T-helper 1 cell (primary cell): ENCODE data around the gene ANKRD65.
"Not testable (repeated sequence)": the region's sequence is repeated elsewhere in the genome, so short reads cannot be mapped to it uniquely, and the experiment has no call there.

Source experiments
- DNase-seq, 5 donors: peaks; one replicate each; pipeline ENCODE4 v3.0.0-alpha.2; 2012 to 2020

Gene ANKRD65

GRCh38 chr1:1393428-1393827 lies 27.6 kb downstream of the ANKRD65 start:
- no peak for DNase-seq

GRCh38 chr1:1393014-1393413 lies 28.1 kb downstream of the ANKRD65 start:
- DNase-seq = no peak

GRCh38 chr1:1391225-1391624 lies 29.9 kb downstream of the ANKRD65 start:
- DNase-seq = no peak

GRCh38 chr1:1390675-1391074 lies 30.4 kb downstream of the ANKRD65 start:
- no peak for DNase-seq

- DNase-seq = no peak
Measured at GRCh38 chr1:1388078-1388472, 33.0 kb downstream of the ANKRD65 start.

- DNase-seq = no peak
Measured at GRCh38 chr1:1387098-1388077, 33.7 kb downstream of the ANKRD65 start.

GRCh38 chr1:1385931-1386330 lies 35.1 kb downstream of the ANKRD65 start:
- no peak for DNase-seq

- not testable (repeated sequence) for DNase-seq
Measured at GRCh38 chr1:1385339-1385738, 35.7 kb downstream of the ANKRD65 start.

- no peak for DNase-seq
Measured at GRCh38 chr1:1381294-1381693, 39.8 kb downstream of the ANKRD65 start.

- no peak for DNase-seq
Measured at GRCh38 chr1:1380860-1381259, 40.2 kb downstream of the ANKRD65 start.

- DNase-seq = no peak
Measured at GRCh38 chr1:1377540-1378205, 43.4 kb downstream of the ANKRD65 start.

- DNase-seq = no peak
Measured at GRCh38 chr1:1376551-1377226, 44.4 kb downstream of the ANKRD65 start.

GRCh38 chr1:1374929-1375662 lies 46.0 kb downstream of the ANKRD65 start, which contains the start of gene AURKAIP1:
Gene AURKAIP1 (minus strand): TSS chr1:1375207. CDS start chr1:1374756, 451 bp downstream.
- peak; percentile 91 to 99 (median 95) for DNase-seq

GRCh38 chr1:1374589-1374928 lies 46.5 kb downstream of the ANKRD65 start:
- no peak for DNase-seq

- DNase-seq = no peak
Measured at GRCh38 chr1:1373815-1374588, 47.1 kb downstream of the ANKRD65 start.

GRCh38 chr1:1373051-1373814 lies 47.8 kb downstream of the ANKRD65 start:
- DNase-seq = no peak

- DNase-seq = peak; percentile 56 to 73 (median 69)
Measured at GRCh38 chr1:1371746-1372711, 49.0 kb downstream of the ANKRD65 start.

- peak; percentile 57 to 81 (median 75) for DNase-seq
Measured at GRCh38 chr1:1371364-1371745, 49.7 kb downstream of the ANKRD65 start.

GRCh38 chr1:1370771-1371300 lies 50.2 kb downstream of the ANKRD65 start:
- DNase-seq = no peak
